Right cardiac atrium (tissue), 5 donors: ENCODE measurements around the gene CCDC167. TPM values are rescaled to one million over a fixed set of nuclear protein-coding genes. Genes with fewer than 3 reads are reported as not detected.

Experiments
- ATAC-seq, 2 donors: fragments of 200-7000 bp; cut with Tn5 transposase; one replicate each; pipeline versions ENCODE4 v1.8.0 to v1.9.1; 2020; ENCODE audit warnings: moderate library complexity in 2 of 2, mild to moderate bottlenecking in 1 of 2
- DNase-seq, 3 donors: peaks; one replicate each; pipeline ENCODE4 v3.0.0-alpha.2; 2020
- H3K27ac ChIP-seq: one replicate; pipeline ENCODE4 v1.5.1; 2013; ENCODE audit warnings: mild to moderate bottlenecking, low read length, control low read depth, moderate library complexity
- H3K27me3 ChIP-seq: one replicate; pipeline ENCODE4 v1.6.1; 2013; ENCODE audit not compliant: control insufficient read depth, insufficient read depth
- H3K4me1 ChIP-seq: one replicate; pipeline ENCODE4 v1.6.1; 2013; ENCODE audit warnings: low read length; ENCODE audit not compliant: control insufficient read depth, insufficient read depth
- H3K4me3 ChIP-seq: one replicate; pipeline ENCODE4 v1.5.1; 2013; ENCODE audit warnings: low read length, control low read depth
- H3K9me3 ChIP-seq: one replicate; pipeline ENCODE4 v1.6.1; 2013; ENCODE audit warnings: low read length; ENCODE audit not compliant: control insufficient read depth
- WGBS: extraction: QIAGEN DNeasy Blood & Tissue Kit; methylation state at CpG from one replicate; pipeline ENCODE4 v1.1.7; 2013; 5-methylcytosine and 5-hydroxymethylcytosine counted together
- intact Hi-C, 4 donors: fragments of 100-400 bp; cut with DNase I; formaldehyde crosslinking; loops; one replicate each; pipeline versions ENCODE4 v1.11.0 to v1.14.0; 2022 to 2023
- polyA plus RNA-seq: library from polyadenylated mRNA; stranded (reverse); fragments of 200-250 nt; gene quantifications from one replicate; pipeline ENCODE4 v1.2.3, GENCODE V29; 2013
- total RNA-seq, 4 donors: library from RNA; stranded (reverse); fragmentation: NEBNext Ultra II Directional; extraction: Animal tissue kit (Norgen Biotek cat#: 25700); gene quantifications; one replicate each; pipeline ENCODE4 v1.2.1, GENCODE V29; 2021
- donor health status: healthy with polysubstance abuse.
- donor health status: DM: no; HTN: yes; CAD: no.
- donor health status: DM: no; HTN: no; CAD: no.
- donor health status: DM: no; HTN: yes; CAD: no; lungs with severe emphysema.
- donor health status: DM: yes; HTN: yes; CAD: no.

The CCDC167 gene
- total and polyA plus RNA-seq, 5 donors = 18.8 to 63.8 (median 21.2) TPM

DNA sequence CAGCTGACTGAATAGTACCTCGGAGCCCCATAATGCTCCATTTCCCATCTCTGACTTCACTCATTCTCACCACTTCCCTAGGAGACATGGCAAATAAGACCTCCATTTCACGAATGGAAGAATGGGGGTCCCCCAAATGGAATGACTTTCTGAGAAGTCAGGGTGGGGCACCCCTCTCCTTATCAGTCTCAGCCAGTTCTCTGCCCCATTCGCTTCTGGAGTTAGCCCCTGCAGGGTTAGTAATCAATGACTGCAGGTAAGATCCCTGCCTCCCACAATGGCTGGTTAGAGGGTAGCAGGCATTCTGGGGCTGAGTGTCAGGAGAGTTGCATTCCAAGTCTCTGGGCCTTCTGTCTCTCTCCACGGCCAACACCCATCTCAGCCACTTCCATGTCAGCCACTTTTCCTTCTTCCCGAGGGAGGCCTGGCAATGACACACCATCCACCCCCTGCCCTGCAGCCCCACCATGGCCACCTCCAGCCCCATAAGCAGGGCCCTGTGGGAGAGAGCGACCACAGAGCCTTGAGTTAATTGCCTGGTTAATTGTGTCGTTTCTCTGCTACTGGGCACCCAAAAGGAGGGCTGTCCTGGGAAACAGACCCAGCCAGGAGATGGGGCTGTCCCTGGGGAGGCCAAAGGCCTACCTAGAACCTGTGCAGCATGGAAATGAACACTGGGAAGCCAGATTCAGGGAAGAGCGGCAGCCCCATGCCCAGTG is 13.4 kb downstream of the CCDC167 start:
- WGBS = 85% methylated on average over 8 of the region's 8 CpGs
- intact Hi-C loops = loop anchor here in 2 of 4 donors (5.0 to 10.0 kb wide), 2 partner anchors 79 to 206 kb away; no protein-coding TSS in a partner anchor
- ATAC-seq (no peak), DNase-seq (no peak)
- Histone ChIP-seq H3K4me3 (no peak overlapping the region), H3K27me3 (no peaks in the 10 kb centered on the region), H3K27ac (no peak overlapping the region), H3K4me1 (peaks cover 11% of the 10 kb centered on the region), H3K9me3 (no peaks in the 10 kb centered on the region)

DNA sequence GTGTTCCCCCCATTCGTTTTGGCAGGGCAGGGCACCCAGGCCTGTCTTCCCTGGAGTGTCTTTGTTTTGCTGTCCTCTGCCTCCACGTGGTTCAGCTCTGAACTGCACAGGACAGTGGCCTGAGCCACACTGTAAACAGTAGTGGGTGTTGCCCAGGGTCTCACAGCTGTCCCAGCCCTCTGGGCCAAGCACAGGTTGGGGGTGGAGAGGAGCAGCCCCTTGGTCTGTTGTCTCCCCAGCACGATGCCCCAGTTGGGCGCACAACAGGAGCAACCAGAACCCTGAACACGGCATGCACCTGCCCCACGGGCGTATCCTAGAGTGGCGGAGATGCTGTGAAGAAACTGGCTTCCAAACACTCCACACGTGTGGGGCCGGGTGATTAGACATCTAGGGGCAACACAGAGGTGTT is 14.4 kb downstream of the CCDC167 start:
- intact Hi-C loops = loop anchor here in 2 of 4 donors (5.0 to 10.0 kb wide), 2 partner anchors 80 to 207 kb away; no protein-coding TSS in a partner anchor
- Histone ChIP-seq H3K4me3 (no peak overlapping the region), H3K27me3 (no peaks in the 10 kb centered on the region), H3K4me1 (peaks cover 11% of the 10 kb centered on the region), H3K27ac (no peak overlapping the region), H3K9me3 (no peaks in the 10 kb centered on the region)
- DNase-seq (no peak), ATAC-seq (no peak)
- WGBS = 78% methylated on average over 10 of the region's 10 CpGs

DNA sequence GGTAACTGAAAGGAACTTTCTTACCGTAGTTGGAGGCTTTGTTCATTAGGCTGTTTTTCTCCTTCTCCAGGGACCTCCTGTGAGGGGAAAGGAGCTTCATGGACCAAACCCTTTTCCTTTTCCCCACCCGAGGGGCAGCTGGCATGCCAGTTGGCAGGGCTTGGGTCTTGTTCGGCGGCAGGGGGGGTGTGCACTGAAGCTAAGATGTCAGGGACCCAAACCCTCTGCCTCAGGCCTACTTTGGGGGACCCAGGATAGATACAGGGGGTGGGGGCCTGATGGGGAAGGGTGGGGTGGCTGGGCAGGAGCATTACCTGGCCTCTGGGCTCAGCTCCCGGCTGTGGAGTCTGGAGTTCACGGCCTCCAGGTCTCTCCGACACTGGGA is 14.9 kb downstream of the CCDC167 start:
- 87% methylated on average over 7 of the region's 7 CpGs for WGBS

DNA sequence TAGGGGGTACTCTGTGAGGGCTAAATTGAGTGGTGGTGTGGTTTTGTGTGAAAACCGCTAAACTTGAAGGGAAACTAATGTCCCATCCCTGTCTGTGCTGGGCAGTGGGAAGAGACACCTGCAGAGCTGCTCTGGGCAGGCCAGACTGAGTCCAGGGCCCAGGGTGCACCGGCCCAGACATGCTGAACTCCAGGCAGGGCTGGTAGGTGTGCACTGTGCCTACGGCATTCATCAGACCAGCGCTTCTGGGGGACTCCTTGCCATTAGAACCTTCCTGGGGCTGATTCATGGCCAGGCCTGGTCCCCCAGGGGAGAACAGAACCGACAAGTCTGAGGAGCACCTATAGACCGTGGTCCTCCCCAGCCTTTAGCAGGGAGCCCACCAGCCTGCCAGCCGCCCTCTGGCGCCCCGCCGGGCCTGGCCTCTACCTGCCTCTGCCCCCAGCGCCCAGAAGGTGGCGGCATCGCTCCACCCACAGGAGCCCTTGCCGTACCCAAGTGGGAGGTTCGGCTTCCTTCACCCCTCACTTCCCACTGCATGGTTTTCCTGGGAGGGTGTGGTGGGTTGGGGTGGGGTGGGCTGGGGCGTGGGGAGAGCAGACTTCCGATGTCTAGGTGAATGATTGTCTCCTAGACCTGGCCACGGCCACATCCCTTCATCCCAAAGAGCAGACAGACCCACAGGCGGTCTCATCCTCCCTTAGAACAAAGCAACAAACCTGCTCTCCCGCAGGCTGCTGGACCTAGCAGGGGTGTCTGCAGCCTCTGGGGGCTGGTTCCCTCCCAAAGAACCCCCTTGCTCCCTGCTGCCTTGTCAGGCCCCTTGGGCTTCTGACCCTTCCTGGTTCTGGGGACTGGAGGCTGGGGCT is 15.5 kb downstream of the CCDC167 start:
- H3K27ac ChIP-seq = no peak overlapping the region
- ATAC-seq (peak; percentile 52 to 65), DNase-seq (peak; percentile 53 to 86 (median 82))
- no peak overlapping the region for H3K4me3 ChIP-seq
- H3K4me1 ChIP-seq = peaks cover 8% of the 10 kb centered on the region
- 46% methylated on average over 20 of the region's 20 CpGs for WGBS
- no peaks in the 10 kb centered on the region for H3K27me3 ChIP-seq
- no peaks in the 10 kb centered on the region for H3K9me3 ChIP-seq
- intact Hi-C loops = loop anchor here in 3 of 4 donors (5.0 to 10.0 kb wide), 4 partner anchors 81 to 208 kb away; no protein-coding TSS in a partner anchor

More for the DNA sequence above, 14.9 kb downstream of the CCDC167 start:
- H3K9me3 ChIP-seq = no peaks in the 10 kb centered on the region
- intact Hi-C loops = loop anchor here in 3 of 4 donors (5.0 to 10.0 kb wide), 4 partner anchors 80 to 208 kb away; no protein-coding TSS in a partner anchor
- no peak for ATAC-seq
- no peak overlapping the region for H3K4me3 ChIP-seq
- no peaks in the 10 kb centered on the region for H3K27me3 ChIP-seq
- H3K4me1 ChIP-seq = peaks cover 8% of the 10 kb centered on the region
- DNase-seq = no peak
- H3K27ac ChIP-seq = no peak overlapping the region

DNA sequence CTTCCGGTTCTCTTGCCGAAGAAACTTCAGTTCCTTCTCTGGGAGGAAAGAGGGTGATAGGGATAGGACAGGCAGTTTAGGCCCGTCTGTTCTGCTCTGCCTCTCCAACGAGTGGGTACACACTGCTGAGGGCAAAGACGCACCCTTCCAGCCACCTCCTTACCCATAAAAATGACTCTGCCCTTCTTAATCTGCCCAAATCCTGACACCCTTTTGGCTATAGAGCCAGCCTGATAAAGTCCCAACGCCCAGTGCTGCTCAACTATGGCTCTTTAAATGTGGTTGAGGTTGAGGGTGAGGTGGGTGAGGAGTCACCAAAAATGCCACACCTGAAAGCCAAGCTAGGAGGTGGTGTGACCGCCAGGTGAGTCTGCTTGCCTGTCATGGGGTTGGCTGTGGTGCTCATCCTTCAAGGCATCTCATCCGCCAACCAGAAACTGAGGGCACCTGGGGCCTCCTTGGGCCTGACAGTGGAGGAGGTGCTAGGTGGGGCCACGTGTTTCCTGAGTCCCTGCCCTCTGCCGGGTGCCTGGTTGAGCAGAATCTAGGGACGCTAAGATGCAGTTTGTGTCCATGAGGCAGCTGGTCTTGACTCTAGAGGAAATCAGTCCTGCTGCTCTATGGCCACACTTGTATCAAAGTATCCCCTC is 16.3 kb downstream of the CCDC167 start:
- intact Hi-C loops = loop anchor here in 3 of 4 donors (5.0 to 10.0 kb wide), 4 partner anchors 81 to 209 kb away; no protein-coding TSS in a partner anchor
- Histone ChIP-seq H3K27ac (no peak overlapping the region), H3K4me3 (no peak overlapping the region), H3K27me3 (no peaks in the 10 kb centered on the region), H3K4me1 (peaks cover 8% of the 10 kb centered on the region), H3K9me3 (no peaks in the 10 kb centered on the region)
- ATAC-seq (no peak), DNase-seq (peak in 1 of 3 donors; percentile 37)
- 86% methylated on average over 11 of the region's 11 CpGs for WGBS

DNA sequence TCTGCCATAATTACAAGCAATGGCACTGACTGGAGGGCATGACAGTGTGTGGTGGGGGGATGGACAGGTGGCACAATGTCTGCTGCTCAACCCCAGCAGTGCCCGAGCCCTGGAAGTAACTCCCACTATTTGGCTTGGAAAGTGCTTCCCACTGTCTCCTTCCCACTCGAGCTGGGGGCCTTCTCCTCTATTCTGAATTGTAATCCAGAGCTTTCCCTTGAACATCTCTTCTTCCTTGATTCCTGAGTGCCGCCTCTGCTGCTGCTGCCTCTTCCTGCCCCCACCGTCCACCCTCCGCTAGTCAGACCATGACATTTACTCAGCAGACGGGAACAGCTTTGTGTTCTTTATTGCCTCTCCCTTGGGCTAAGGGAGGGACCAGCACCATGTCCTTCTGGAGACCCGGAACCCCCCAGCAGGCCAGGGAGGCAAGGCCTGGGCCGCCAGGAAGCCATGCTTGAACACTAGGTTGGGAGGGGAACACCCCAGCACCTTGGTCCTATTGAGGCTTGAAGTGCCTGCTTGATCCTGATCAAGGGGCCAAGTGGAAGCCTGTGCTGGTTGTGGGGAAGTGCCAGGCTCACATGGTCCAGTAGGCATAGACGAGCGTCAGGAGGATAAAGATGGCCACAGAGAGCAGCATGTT is 17.0 kb downstream of the CCDC167 start:
- no peak for DNase-seq
- H3K27me3 ChIP-seq = no peaks in the 10 kb centered on the region
- H3K4me1 ChIP-seq = peaks cover 8% of the 10 kb centered on the region
- H3K4me3 ChIP-seq = no peak overlapping the region
- no peak overlapping the region for H3K27ac ChIP-seq
- 76% methylated on average over 10 of the region's 10 CpGs for WGBS
- no peaks in the 10 kb centered on the region for H3K9me3 ChIP-seq
- no peak for ATAC-seq
- intact Hi-C loops = loop anchor here in 3 of 4 donors (5.0 to 10.0 kb wide), 4 partner anchors 82 to 210 kb away; no protein-coding TSS in a partner anchor

DNA sequence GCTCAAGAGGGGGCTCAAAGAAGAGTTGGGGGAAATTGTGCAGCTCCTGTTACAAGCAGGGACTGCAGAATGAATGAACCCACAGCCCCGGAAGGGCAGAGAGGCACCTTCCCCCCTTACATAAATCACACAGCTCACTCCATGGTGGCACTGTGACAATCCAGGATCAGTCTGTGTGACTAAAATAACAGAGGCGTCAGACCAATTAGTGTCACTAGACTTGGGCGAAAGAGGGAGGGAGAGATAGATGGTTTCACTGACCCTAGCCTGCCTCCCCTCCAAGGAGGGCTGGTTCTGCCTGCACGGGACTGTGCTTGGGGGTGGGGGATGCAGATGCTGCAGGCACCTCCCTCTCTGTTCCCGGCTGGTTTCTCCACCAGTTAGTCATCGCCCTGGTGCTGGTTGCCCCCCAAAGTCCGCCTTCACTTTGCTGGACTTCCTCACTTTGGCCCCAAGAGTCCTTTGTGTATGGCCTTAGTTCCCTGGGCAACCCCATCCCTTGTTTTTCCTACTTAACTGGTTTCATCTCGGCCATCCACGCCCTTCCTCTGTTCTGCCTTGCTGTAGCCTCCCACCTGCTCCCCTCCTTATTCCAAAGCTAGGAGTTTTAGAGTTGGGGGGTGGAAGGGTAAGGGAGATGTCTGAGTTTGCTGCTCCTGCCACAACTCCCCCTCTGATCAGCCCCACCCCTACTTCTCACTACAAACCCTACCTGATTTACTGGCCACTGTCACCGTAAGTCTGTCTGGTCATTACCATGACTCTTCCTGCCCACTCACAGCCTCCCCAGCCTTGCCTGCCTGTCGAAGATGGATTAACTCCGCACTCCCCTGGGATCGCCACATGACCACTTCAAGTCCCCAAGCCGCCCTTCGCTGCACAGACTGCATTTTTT is 17.7 kb downstream of the CCDC167 start:
- WGBS = 57% methylated on average over 15 of the region's 15 CpGs
- intact Hi-C loops = loop anchor here in 3 of 4 donors (5.0 to 10.0 kb wide), 4 partner anchors 83 to 210 kb away; no protein-coding TSS in a partner anchor
- H3K27me3 ChIP-seq = no peaks in the 10 kb centered on the region
- H3K27ac ChIP-seq = peak overlapping the region; percentile 46
- H3K4me1 ChIP-seq = peaks cover 8% of the 10 kb centered on the region
- ATAC-seq (peak; percentile 50 to 58), DNase-seq (peak in 1 of 3 donors; percentile 50)
- H3K9me3 ChIP-seq = no peaks in the 10 kb centered on the region
- no peak overlapping the region for H3K4me3 ChIP-seq

DNA sequence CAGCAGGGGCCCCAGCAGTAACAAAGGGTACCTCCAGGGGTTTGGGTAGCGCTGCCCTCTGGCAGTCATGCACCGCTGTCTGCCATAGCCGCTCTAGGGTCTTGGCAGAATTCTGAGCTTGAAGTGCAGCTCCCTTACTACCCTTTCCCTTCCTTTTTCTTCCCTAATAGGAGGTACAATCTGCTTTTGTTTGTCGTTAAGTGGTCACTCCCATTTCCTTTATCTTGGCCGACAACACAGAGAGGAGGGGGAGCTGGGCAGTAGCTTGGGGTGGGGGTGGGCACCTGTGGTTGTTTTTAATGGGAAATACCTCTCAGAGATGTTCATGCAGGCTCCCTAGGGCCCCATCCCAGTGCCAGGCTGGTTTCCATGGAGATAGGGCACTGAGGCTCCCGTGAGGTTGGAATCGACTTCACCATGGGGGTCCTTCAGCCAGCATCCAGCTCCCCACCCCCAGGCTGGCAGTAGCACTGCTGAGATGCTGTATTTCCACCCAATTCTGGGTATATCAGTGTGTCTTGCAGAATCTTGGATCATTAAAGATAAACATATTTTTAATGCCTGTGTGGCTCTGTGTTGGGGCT is 18.6 kb downstream of the CCDC167 start:
- ATAC-seq = no peak
- WGBS = 42% methylated on average over 7 of the region's 7 CpGs
- Histone ChIP-seq H3K27me3 (no peaks in the 10 kb centered on the region), H3K4me3 (no peak overlapping the region), H3K9me3 (no peaks in the 10 kb centered on the region), H3K27ac (peak overlapping the region; percentile 51), H3K4me1 (peaks cover 8% of the 10 kb centered on the region)
- intact Hi-C loops = loop anchor here in 3 of 4 donors (5.0 to 10.0 kb wide), 4 partner anchors 84 to 211 kb away; no protein-coding TSS in a partner anchor
- DNase-seq = no peak

DNA sequence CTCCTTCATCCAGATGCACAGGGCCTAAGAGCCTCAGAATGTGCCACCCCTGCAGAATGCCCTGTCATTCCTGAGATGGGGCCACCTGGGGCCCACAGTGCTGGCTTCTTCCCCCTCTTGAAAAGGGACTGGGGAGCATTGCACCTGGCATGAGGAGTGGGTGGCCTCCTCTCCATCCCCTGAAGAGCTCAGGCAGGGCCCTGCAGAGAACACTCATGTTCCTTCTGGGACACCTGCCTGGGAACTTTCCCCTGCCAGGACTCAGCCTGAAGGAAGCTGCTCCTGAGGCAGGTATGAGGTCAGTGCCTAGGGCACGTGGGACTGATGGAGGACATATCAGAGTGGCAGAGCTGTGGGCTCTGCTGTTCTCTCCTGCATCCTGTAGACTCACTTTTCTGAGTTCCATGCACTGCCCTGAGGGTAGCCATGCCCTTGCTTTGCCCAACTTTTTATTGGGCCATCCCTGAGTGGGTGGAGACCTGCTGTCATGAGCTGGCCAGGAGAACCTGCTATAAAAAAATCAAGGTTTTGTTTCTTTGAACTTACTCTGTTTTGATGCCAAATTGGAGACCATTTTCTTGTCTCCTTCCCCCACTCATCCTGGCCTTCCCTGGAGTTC is 19.5 kb downstream of the CCDC167 start:
- Histone ChIP-seq H3K27me3 (no peaks in the 10 kb centered on the region), H3K27ac (peak overlapping the region; percentile 51), H3K9me3 (no peaks in the 10 kb centered on the region), H3K4me3 (no peak overlapping the region), H3K4me1 (peaks cover 8% of the 10 kb centered on the region)
- DNase-seq (no peak), ATAC-seq (no peak)
- intact Hi-C loops = loop anchor here in 3 of 4 donors (5.0 to 10.0 kb wide), 4 partner anchors 85 to 212 kb away; no protein-coding TSS in a partner anchor
- WGBS = 88% methylated on average over 1 of the region's 1 CpG
